Activated CD4-positive, alpha-beta T cell treated with anti-CD3 and anti-CD28 coated beads, Interleukin-2, amount 50 U/mL, for 24 hours (primary cell): ENCODE results near the gene ZXDC.

Experiments
- DNase-seq, 2 donors: peaks; one replicate each; pipeline ENCODE4 v3.0.0-alpha.2; 2020; ENCODE audit warnings: low read depth in 1 of 2, low spot score in 1 of 2

The ZXDC gene

GRCh38 chr3:126491221-126492013 lies 15.7 kb upstream of the ZXDC start:
- no peak for DNase-seq

- DNase-seq = no peak
Observed at GRCh38 chr3:126490619-126491018, 14.9 kb upstream of the ZXDC start.

DNA sequence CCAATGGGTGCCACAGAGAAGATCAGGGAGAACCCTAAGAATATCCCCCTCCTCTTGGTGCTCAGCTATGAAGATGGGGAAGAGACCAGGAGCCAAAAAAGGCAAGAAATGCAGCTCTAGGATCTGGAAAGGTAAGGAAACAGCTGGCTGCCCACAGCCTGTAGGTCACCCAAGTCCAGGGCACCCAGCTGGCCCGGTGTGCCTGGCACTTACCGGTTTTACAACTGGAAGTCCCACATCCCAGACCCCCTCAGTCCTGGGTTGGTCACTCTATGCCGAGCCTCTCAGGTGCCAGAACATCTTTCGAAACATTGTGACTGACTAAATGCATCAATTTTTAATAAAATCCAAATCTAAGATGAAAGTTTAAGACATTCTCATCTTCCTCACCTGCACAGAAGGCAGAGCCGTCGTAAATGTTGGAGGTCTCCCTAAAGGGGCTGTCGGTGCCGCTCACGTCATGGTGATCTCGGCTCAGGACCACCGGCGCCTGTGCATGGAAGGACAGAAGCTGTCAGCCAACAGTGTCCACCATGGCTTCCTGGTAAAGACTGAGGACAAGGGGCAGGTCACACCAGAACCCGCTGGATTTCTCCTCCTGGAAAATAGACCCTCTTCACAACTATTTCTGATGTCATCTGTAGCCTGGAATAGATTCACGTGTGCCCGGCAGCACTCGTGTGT lies 13.3 kb upstream of the ZXDC start:
- DNase-seq = no peak

GRCh38 chr3:126488185-126488584 lies 12.5 kb upstream of the ZXDC start:
- no peak for DNase-seq

GRCh38 chr3:126487151-126487771 lies 11.6 kb upstream of the ZXDC start:
- no peak for DNase-seq

DNA sequence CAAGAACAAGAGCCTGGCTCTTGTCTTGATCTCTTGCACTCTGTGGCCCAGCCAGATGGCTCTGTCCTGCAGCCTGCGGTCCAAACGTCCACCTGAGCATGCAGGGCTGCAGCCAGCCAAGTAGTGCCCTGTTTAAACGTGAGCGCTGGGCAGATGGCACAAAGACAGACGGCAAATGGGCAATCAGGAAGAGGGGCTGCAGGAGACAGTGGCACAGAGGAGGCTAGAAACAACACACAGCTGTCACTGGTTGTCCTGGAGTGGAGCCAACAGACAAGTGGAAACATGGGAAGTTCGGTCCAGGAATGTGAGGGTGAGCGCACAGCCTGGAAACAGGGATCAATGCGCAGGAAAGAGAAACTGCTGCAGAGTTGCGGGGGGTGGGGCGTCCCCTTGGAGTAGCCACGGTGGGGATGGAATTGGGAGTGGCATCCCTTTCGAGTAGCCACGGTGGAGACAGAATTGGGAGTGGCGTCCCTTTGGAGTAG lies 10.7 kb upstream of the ZXDC start:
- DNase-seq = no peak

- no peak for DNase-seq
Observed at GRCh38 chr3:126485956-126486355, 10.3 kb upstream of the ZXDC start.

- no peak for DNase-seq
Observed at GRCh38 chr3:126485176-126485897, 9.6 kb upstream of the ZXDC start.

DNA sequence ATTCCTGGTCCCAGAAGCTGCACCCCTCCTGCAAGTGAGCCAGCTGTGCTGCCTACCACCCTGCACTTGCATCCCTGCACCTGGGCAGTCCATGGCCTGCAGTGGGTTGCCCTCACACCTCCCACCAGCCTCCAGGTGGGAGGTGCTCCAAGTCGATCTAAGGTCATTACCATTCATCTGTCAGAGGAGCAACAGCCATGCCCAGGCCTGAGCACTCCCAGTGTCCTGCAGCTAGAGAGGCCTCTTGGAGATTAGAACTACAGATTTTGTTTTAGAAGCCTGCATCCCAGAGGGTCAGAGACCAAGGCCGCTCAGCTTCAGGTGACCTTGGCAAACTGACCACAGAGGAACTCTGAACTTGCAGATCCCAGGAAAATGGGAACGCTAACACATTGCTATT lies 9.0 kb upstream of the ZXDC start:
- no peak for DNase-seq

- DNase-seq = no peak
Observed at GRCh38 chr3:126484148-126484547, 8.5 kb upstream of the ZXDC start.

DNA sequence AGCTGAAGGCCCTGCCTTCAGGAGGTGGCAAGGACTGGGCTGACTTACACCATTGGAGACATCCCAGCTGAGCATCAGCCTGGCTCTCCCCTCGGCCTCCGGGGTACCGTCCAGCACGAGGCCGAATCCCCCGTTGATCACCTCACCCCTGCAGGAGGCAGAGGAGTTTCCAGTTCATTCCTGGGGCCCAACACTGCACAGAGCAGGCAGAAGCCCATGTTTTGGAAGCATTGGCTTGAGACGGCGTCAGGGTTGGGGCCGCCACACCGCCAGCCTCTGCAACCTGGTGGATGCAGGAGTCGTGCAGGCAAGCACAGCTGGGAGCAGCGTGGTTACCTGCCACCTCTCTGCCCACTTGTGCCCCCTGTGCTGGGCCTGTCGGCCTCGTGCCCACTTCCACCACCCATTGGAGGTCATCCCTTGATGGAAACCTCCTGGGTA lies 7.7 kb upstream of the ZXDC start:
- DNase-seq = no peak

DNA sequence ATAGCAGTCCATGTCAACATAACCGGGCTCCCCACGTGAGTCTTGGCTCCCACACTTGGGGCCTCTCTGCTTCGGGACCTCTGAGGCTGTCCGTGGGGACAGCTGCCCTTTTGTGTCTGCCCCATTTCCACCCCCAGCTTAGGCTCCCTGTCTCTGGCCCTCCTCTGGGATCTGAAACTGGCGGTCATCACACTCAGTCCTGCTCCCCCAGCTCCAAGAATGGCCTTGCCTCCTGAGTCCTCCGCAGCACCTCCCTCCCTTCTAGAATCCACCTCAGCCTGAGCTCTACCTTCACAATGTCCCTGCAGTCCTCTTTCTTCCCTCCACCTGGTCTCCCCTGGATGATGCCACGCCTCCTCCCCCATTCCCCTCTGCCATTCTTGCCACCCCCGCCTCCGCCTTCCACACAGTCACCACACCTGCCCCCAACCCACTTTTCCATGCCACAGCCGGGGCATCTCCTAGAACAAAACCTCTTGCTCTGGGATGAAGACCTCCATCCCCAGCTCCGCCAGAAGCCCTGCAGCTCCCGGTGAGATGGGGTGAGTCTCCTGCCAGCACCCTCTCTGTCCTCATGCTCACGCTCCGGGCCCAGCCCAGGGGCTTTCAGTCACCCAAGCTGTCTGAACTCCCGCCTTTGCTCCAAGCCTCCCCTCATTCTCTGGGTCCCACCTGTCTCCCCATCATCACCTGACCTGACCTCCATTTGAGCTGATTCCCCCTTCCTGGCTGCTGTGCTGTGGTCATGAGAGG lies 7.0 kb upstream of the ZXDC start:
- no peak for DNase-seq

DNA sequence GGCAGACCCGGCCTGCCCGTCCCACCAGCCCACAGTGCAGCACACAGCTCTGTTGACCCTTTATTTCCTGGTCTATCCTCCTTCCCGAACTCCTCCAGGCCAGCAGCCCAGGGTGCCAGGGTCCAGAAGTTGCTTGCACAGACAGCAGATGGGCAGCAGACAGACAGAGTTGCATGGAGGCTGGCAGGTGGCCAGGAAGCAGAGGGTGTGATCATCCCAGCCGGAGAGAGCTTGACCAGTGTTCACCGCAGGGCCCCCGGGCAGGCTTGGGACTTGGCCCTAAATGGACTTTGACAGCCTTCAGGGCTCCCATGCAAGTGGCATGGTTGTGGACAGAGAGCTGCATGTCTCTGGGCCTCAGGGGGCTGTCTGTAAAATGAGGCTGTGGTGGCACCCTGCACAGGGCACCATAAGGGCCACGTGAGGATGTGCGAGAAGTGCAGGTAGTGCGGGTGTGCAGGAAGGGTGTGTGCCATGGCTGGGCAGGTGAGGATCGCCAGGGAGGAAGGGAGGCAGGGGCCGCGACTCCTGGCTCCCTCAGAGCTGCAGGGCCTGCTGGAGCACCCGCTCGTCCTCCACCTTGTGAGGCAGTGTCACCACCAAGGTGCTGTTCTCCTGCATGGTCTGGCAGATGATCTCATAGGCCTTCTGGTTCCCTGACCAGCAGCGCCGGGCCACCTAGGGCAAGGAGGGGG lies 6.3 kb upstream of the ZXDC start:
- no peak for DNase-seq

DNA sequence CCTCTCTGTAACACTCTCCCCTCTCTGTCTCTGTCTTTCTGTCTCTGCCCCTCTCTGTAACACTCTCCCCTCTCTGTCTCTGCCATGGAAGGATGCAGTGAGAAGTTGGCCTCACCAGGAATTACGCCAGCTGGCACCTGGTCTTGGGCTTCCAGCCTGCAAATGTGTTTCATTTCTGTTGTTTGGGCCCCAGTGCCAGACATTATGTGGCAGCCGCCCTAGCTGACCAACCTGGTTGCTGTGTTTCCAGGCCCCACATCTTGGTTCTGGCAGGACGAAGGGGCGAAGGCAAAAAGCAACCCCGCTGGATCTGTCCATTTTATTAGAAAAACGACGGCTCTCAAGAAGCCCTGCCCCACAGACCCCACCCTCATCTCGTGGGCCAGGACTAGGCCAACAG lies 5.2 kb upstream of the ZXDC start:
- no peak for DNase-seq

GRCh38 chr3:126480206-126480605 lies 4.5 kb upstream of the ZXDC start:
- DNase-seq = no peak

GRCh38 chr3:126479642-126480041 lies 4.0 kb upstream of the ZXDC start:
- DNase-seq = no peak

GRCh38 chr3:126478581-126479310 lies 3.1 kb upstream of the ZXDC start:
- no peak for DNase-seq

DNA sequence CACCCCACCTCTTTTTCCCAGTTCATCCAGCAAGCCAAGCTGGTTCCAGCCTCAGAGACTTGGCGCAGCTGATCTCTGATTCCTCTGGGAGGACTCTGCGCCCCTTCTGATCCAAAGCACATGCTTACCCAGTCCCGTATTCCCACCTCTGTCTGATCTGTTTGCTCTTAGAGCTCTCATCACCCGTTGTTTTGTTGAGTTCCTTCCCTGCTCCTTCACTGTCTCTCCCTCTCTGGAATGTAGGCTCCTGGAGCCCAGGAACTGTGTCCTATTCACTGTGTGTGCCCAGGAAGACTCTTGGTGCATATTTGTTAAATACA lies 1.3 kb upstream of the ZXDC start:
- DNase-seq = no peak

GRCh38 chr3:126476166-126477060 lies 722 bp upstream of the ZXDC start:
- DNase-seq = peak; percentile 26 to 51
